WTC11 (cell line): ENCODE measurements around the gene ERBB4.

Experiments used
- GRHL2 ChIP-seq: fragments of 250-450 bp; sonication (Bioruptor Pico); IDR thresholded peaks from 2 replicates; pipeline ENCODE4 v1.8.0; 2022; ENCODE audit warnings: mild to moderate bottlenecking, moderate library complexity; ENCODE audit not compliant: insufficient replicate concordance, severe bottlenecking
- NR3C1 ChIP-seq: sonication (generic); formaldehyde crosslinking; conservative IDR thresholded peaks from 2 replicates; pipeline ENCODE4 v1.8.1; 2023; ENCODE audit warnings: low read depth, mild to moderate bottlenecking, missing genetic modification reagents
- SMAD3 ChIP-seq: sonication (generic); formaldehyde crosslinking; IDR thresholded peaks from 2 replicates; pipeline ENCODE4 v1.8.0; 2022; ENCODE audit warnings: missing genetic modification reagents, mild to moderate bottlenecking, borderline replicate concordance
- USF1 ChIP-seq: sonication (generic); formaldehyde crosslinking; IDR thresholded peaks from 2 replicates; pipeline ENCODE4 v1.8.0; 2022; ENCODE audit warnings: mild to moderate bottlenecking, missing genetic modification reagents
- TF ChIP-seq, protein P1 (sequence below): sonication (generic); formaldehyde crosslinking; IDR thresholded peaks from 2 replicates; pipeline ENCODE4 v1.8.1; 2022; ENCODE audit warnings: low read depth, mild to moderate bottlenecking, moderate library complexity, missing genetic modification reagents, borderline replicate concordance
- TF ChIP-seq, protein P2 (sequence below): fragments of 200-600 bp; IDR thresholded peaks from 2 replicates; pipeline ENCODE4 v1.8.0; 2022; ENCODE audit warnings: antibody characterized with exemption
- TF ChIP-seq, protein P3 (sequence below): sonication (generic); formaldehyde crosslinking; IDR thresholded peaks from 2 replicates; pipeline ENCODE4 v1.8.1; 2023; ENCODE audit warnings: mild to moderate bottlenecking, missing genetic modification reagents
- TF ChIP-seq, protein P4 (sequence below): sonication (generic); formaldehyde crosslinking; IDR thresholded peaks from 2 replicates; pipeline ENCODE4 v1.8.1; 2023; ENCODE audit warnings: mild to moderate bottlenecking, missing genetic modification reagents, moderate library complexity
- TF ChIP-seq, protein P5 (sequence below): sonication (generic); formaldehyde crosslinking; IDR thresholded peaks from 2 replicates; pipeline ENCODE4 v1.8.0; 2022; ENCODE audit warnings: mild to moderate bottlenecking, missing genetic modification reagents
- TF ChIP-seq, protein P6 (sequence below): sonication (generic); formaldehyde crosslinking; conservative IDR thresholded peaks from 2 replicates; pipeline ENCODE4 v1.8.1; 2022; ENCODE audit warnings: mild to moderate bottlenecking, missing genetic modification reagents

DNA sequence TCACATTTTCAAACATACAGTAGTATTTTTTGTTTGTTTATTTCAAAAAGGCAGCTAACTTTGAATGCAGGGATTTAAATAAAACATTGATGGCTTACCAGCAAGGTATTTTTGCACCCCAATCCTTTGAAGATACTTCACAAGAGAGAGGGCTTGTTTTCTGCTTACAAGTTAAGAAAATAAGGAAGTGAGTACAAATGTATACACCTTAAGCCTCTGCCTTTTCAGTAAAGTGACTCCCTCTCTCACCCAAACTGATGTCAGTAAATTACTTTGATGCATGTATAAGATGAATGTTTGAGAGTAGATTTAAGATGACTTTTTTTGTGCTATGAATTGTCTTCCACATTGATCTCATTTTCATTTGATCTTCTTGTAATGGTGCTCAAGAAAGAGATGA is 1162.2 kb downstream of the ERBB4 start:
- TF ChIP-seq, protein P1, sequence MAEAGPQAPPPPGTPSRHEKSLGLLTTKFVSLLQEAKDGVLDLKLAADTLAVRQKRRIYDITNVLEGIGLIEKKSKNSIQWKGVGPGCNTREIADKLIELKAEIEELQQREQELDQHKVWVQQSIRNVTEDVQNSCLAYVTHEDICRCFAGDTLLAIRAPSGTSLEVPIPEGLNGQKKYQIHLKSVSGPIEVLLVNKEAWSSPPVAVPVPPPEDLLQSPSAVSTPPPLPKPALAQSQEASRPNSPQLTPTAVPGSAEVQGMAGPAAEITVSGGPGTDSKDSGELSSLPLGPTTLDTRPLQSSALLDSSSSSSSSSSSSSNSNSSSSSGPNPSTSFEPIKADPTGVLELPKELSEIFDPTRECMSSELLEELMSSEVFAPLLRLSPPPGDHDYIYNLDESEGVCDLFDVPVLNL (CRISPR knock-in tag): no peak
- TF ChIP-seq, protein P2, sequence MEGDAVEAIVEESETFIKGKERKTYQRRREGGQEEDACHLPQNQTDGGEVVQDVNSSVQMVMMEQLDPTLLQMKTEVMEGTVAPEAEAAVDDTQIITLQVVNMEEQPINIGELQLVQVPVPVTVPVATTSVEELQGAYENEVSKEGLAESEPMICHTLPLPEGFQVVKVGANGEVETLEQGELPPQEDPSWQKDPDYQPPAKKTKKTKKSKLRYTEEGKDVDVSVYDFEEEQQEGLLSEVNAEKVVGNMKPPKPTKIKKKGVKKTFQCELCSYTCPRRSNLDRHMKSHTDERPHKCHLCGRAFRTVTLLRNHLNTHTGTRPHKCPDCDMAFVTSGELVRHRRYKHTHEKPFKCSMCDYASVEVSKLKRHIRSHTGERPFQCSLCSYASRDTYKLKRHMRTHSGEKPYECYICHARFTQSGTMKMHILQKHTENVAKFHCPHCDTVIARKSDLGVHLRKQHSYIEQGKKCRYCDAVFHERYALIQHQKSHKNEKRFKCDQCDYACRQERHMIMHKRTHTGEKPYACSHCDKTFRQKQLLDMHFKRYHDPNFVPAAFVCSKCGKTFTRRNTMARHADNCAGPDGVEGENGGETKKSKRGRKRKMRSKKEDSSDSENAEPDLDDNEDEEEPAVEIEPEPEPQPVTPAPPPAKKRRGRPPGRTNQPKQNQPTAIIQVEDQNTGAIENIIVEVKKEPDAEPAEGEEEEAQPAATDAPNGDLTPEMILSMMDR: no peak
- TF ChIP-seq, protein P3, sequence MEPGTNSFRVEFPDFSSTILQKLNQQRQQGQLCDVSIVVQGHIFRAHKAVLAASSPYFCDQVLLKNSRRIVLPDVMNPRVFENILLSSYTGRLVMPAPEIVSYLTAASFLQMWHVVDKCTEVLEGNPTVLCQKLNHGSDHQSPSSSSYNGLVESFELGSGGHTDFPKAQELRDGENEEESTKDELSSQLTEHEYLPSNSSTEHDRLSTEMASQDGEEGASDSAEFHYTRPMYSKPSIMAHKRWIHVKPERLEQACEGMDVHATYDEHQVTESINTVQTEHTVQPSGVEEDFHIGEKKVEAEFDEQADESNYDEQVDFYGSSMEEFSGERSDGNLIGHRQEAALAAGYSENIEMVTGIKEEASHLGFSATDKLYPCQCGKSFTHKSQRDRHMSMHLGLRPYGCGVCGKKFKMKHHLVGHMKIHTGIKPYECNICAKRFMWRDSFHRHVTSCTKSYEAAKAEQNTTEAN: no peak
- TF ChIP-seq NR3C1 (CRISPR knock-in tag) (no peak), SMAD3 (CRISPR knock-in tag) (no peak), GRHL2 (CRISPR knock-in tag) (no peak), USF1 (CRISPR knock-in tag) (no peak)
- TF ChIP-seq, protein P4, sequence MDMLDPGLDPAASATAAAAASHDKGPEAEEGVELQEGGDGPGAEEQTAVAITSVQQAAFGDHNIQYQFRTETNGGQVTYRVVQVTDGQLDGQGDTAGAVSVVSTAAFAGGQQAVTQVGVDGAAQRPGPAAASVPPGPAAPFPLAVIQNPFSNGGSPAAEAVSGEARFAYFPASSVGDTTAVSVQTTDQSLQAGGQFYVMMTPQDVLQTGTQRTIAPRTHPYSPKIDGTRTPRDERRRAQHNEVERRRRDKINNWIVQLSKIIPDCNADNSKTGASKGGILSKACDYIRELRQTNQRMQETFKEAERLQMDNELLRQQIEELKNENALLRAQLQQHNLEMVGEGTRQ: no peak
- TF ChIP-seq, protein P5, sequence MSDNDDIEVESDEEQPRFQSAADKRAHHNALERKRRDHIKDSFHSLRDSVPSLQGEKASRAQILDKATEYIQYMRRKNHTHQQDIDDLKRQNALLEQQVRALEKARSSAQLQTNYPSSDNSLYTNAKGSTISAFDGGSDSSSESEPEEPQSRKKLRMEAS (CRISPR knock-in tag): no peak
- TF ChIP-seq, protein P6, sequence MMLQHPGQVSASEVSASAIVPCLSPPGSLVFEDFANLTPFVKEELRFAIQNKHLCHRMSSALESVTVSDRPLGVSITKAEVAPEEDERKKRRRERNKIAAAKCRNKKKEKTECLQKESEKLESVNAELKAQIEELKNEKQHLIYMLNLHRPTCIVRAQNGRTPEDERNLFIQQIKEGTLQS (CRISPR knock-in tag): no peak
